ENCODE measurements around the gene OTUB2. TPM values are rescaled to one million over a fixed set of nuclear protein-coding genes. Genes with fewer than 3 reads are reported as not detected.
"Not testable (repeated sequence)": the region's sequence is repeated elsewhere in the genome, so short reads cannot be mapped to it uniquely, and the experiment has no call there.

The OTUB2 gene
- total and polyA plus RNA-seq, 10 donors: 0.07 to 1.1 (median 0.43) TPM

- intact Hi-C loops (cut with DNase I; ENCODE audit: low total_unique reads): no loop called here
- 72 to 83% (median 73%) methylated on average over 5 of the region's 5 CpGs for WGBS, 5 donors
- Histone ChIP-seq H3K4me3 (no peak overlapping the region), H3K9me3 (no peaks in the 10 kb centered on the region), H3K36me3 (peaks cover 2 to 100% (median 93%) of the 10 kb centered on the region in 6 donors), H3K27ac (peak overlapping the region in 5 of 8 donors; percentile 13 to 66 (median 24)), H3K27me3 (replicated peaks in 1 of 7) (no peaks in the 10 kb centered on the region), H3K4me1 (peaks cover 25 to 93% (median 50%) of the 10 kb centered on the region in 6 donors)
- DNase-seq: peak; percentile 7
- TF ChIP-seq POLR2AphosphoS5 (IDR thresholded peaks at IDR 0.05) (no peak), POLR2A (IDR thresholded peaks at IDR 0.05) (no peak), CTCF (IDR thresholded peaks at IDR 0.05 in 8 of 11, conservative IDR thresholded peaks at IDR 0.05 in 3 of 11) (no peak)
These were observed 32.6 kb downstream of the OTUB2 start for GRCh38 chr14:94058674-94059138.

GRCh38 chr14:94059998-94060397, 33.9 kb downstream of the OTUB2 start:
- peak; percentile 8 for DNase-seq
- no peaks in the 10 kb centered on the region for H3K9me3 ChIP-seq
- H3K27ac ChIP-seq: peak overlapping the region in 1 of 8 donors; percentile 4
- peaks cover 2 to 96% (median 81%) of the 10 kb centered on the region in 6 donors for H3K36me3 ChIP-seq
- intact Hi-C loops (cut with DNase I; ENCODE audit: low total_unique reads): no loop called here
- TF ChIP-seq POLR2AphosphoS5 (IDR thresholded peaks at IDR 0.05): no peak
- no peak for TF ChIP-seq CTCF (IDR thresholded peaks at IDR 0.05 in 8 of 11, conservative IDR thresholded peaks at IDR 0.05 in 3 of 11)
- TF ChIP-seq POLR2A (IDR thresholded peaks at IDR 0.05): no peak
- WGBS, 5 donors: 65 to 85% (median 75%) methylated on average over 5 of the region's 5 CpGs
- H3K27me3 ChIP-seq (replicated peaks in 1 of 7): no peaks in the 10 kb centered on the region
- peaks cover 25 to 96% (median 55%) of the 10 kb centered on the region in 6 donors for H3K4me1 ChIP-seq
- H3K4me3 ChIP-seq: no peak overlapping the region

- H3K27ac ChIP-seq: no peak overlapping the region
- 82 to 87% (median 85%) methylated on average over 9 of the region's 9 CpGs for WGBS, 5 donors
- H3K9me3 ChIP-seq: peaks cover 0 to under 1% (median 0%) of the 10 kb centered on the region in 8 donors
- no peak for TF ChIP-seq POLR2AphosphoS5 (IDR thresholded peaks at IDR 0.05)
- TF ChIP-seq CTCF (IDR thresholded peaks at IDR 0.05 in 8 of 11, conservative IDR thresholded peaks at IDR 0.05 in 3 of 11): no peak
- intact Hi-C loops (cut with DNase I; ENCODE audit: low total_unique reads): no loop called here
- H3K27me3 ChIP-seq (replicated peaks in 1 of 7): no peaks in the 10 kb centered on the region
- H3K4me1 ChIP-seq: peaks cover 27 to 96% (median 65%) of the 10 kb centered on the region in 6 donors
- no peak for DNase-seq
- H3K4me3 ChIP-seq: no peak overlapping the region
- peaks cover 2 to 81% (median 58%) of the 10 kb centered on the region in 6 donors for H3K36me3 ChIP-seq
These were observed 36.3 kb downstream of the OTUB2 start for GRCh38 chr14:94062344-94062940.

- Histone ChIP-seq H3K4me3 (no peak overlapping the region), H3K4me1 (peaks cover 7 to 87% (median 47%) of the 10 kb centered on the region in 6 donors), H3K27me3 (replicated peaks in 1 of 7) (no peaks in the 10 kb centered on the region), H3K27ac (peak overlapping the region in 5 of 8 donors; percentile 2 to 58 (median 36)), H3K9me3 (peaks cover 0 to 38% (median 28%) of the 10 kb centered on the region in 8 donors), H3K36me3 (peaks cover 1 to 58% (median 21%) of the 10 kb centered on the region in 6 donors)
- 76 to 84% (median 77%) methylated on average over 8 of the region's 8 CpGs for whole genome bisulfite sequencing, 5 donors
- TF ChIP-seq POLR2AphosphoS5 (IDR thresholded peaks at IDR 0.05): no peak
- no peak for TF ChIP-seq POLR2A (IDR thresholded peaks at IDR 0.05)
- TF ChIP-seq CTCF (IDR thresholded peaks at IDR 0.05 in 8 of 11, conservative IDR thresholded peaks at IDR 0.05 in 3 of 11): no peak
- no peak for DNase-seq
- intact Hi-C loops (cut with DNase I; ENCODE audit: low total_unique reads): no loop called here
These were observed 40.0 kb downstream of the OTUB2 start for GRCh38 chr14:94066089-94066676.

GRCh38 chr14:94072076-94072475, 45.9 kb downstream of the OTUB2 start:
- not testable (repeated sequence) for DNase-seq
- H3K9me3 ChIP-seq: peaks cover 5 to 85% (median 69%) of the 10 kb centered on the region in 8 donors

More at GRCh38 chr14:94072076-94072475, 45.9 kb downstream of the OTUB2 start:
- intact Hi-C loops (cut with DNase I; ENCODE audit: low total_unique reads); H3K27ac ChIP-seq; H3K4me3 ChIP-seq; H3K27me3 ChIP-seq (replicated peaks in 1 of 7): not testable (repeated sequence)
- H3K4me1 ChIP-seq: peaks cover 11 to 66% (median 36%) of the 10 kb centered on the region in 6 donors
- H3K36me3 ChIP-seq: peaks cover 0 to 67% (median 12%) of the 10 kb centered on the region in 6 donors
- 96 to 99% (median 98%) methylated on average over 3 of the region's 3 CpGs for WGBS, 5 donors
